Activated CD8-positive, alpha-beta T cell treated with anti-CD3 and anti-CD28 coated beads for 36 hours (primary cell): Measurements from ENCODE around the gene MTFR1L. TPM values are rescaled to one million over a fixed set of nuclear protein-coding genes. Genes with fewer than 3 reads are reported as not detected.
A peak's percentile ranks its signal among the peaks of the same experiment; 100 is the strongest.

ENCODE experiments used
- ATAC-seq: fragments of 200-7000 bp; cut with Tn5 transposase; one replicate; pipeline ENCODE4 v1.10.0; 2021; ENCODE audit warnings: mild to moderate bottlenecking, moderate library complexity
- CTCF ChIA-PET: fragments of 350-600 bp; sonication (Branson Sonifier 250); formaldehyde crosslinking; loops from one replicate; lab custom pipeline; 2021; ENCODE audit warnings: antibody characterized with exemption; lab: Charles Lee
- POLR2A ChIA-PET: fragments of 350-600 bp; sonication (Branson Sonifier 250); formaldehyde crosslinking; loops from one replicate; lab custom pipeline; 2021; ENCODE audit warnings: antibody characterized with exemption; lab: Charles Lee
- DNase-seq: peaks from one replicate; pipeline ENCODE4 v3.0.0-alpha.2; 2020
- H3K27ac Mint-ChIP-seq: one replicate; pipeline ENCODE4 v1.8.0; 2021; ENCODE audit warnings: mild to moderate bottlenecking, mixed read lengths
- H3K27me3 Mint-ChIP-seq: one replicate; pipeline ENCODE4 v1.8.0; 2021; ENCODE audit warnings: mixed read lengths
- H3K36me3 Mint-ChIP-seq: one replicate; pipeline ENCODE4 v1.8.0; 2021; ENCODE audit warnings: low read depth, mixed read lengths
- H3K4me1 Mint-ChIP-seq: one replicate; pipeline ENCODE4 v1.8.0; 2021; ENCODE audit warnings: low read depth, mixed read lengths
- H3K4me3 Mint-ChIP-seq: one replicate; pipeline ENCODE4 v1.8.0; 2021; ENCODE audit warnings: mild to moderate bottlenecking, moderate library complexity, mixed read lengths
- H3K9me3 Mint-ChIP-seq: one replicate; pipeline ENCODE4 v1.8.0; 2021; ENCODE audit warnings: mixed read lengths
- CTCF ChIP-seq: fragments of 200-600 bp; IDR thresholded peaks from one replicate; pipeline ENCODE4 v1.8.0; 2022; ENCODE audit warnings: antibody characterized with exemption, mild to moderate bottlenecking
- intact Hi-C: fragments of 100-400 bp; cut with micrococcal nuclease; formaldehyde crosslinking; loops from one replicate; pipeline ENCODE4 v1.10.0; 2022
- total RNA-seq, 2 experiments: library from RNA; stranded (reverse); gene quantifications; one replicate each; pipeline ENCODE4 v1.2.3, GENCODE V29; 2021

The MTFR1L gene
- total RNA-seq, 2 experiments from 2014 or later: 25.6 to 27.4 TPM

- ATAC-seq: no peak
- intact Hi-C loops: no loop called here
- TF ChIP-seq CTCF: no peak
- CTCF ChIA-PET: interaction anchor here (0.6 to 0.7 kb wide), 2 partner anchors 139 to 141 kb away, joined by 3 read pairs; partner anchors contain the start of gene PAFAH2
- H3K9me3 Mint-ChIP-seq: no peaks in the 10 kb centered on the region
- H3K27ac Mint-ChIP-seq: peak overlapping the region; percentile 86
- H3K36me3 Mint-ChIP-seq: peaks cover 12% of the 10 kb centered on the region
- no peaks in the 10 kb centered on the region for H3K27me3 Mint-ChIP-seq
- H3K4me1 Mint-ChIP-seq: peaks cover 19% of the 10 kb centered on the region
- no peak for DNase-seq
- POLR2A ChIA-PET: interaction anchor here (0.8 to 1.0 kb wide), 2 partner anchors 14 to 16 kb away, joined by 4 read pairs; no protein-coding TSS in a partner anchor
- peak overlapping the region; percentile 98 for H3K4me3 Mint-ChIP-seq
These were observed 38.7 kb downstream of the MTFR1L start for GRCh38 chr1:25858494-25858893.

- ATAC-seq: peak; percentile 98
- peak; percentile 95 for DNase-seq
- peaks cover 19% of the 10 kb centered on the region for H3K4me1 Mint-ChIP-seq
- H3K9me3 Mint-ChIP-seq: no peaks in the 10 kb centered on the region
- H3K27me3 Mint-ChIP-seq: no peaks in the 10 kb centered on the region
- peak within 1 kb of the TSS; percentile 87 for H3K27ac Mint-ChIP-seq
- POLR2A ChIA-PET: interaction anchor here (0.9 to 1.0 kb wide), 4 partner anchors 14 to 47 kb away, joined by 3 to 4 read pairs (median 3); partner anchors contain the start of gene STMN1
- intact Hi-C loops: no loop called here
- TF ChIP-seq CTCF: no peak
- peaks cover 12% of the 10 kb centered on the region for H3K36me3 Mint-ChIP-seq
- CTCF ChIA-PET: interaction anchor here (0.7 to 1.0 kb wide), 2 partner anchors 36 to 141 kb away, joined by 3 to 4 read pairs; no protein-coding TSS in a partner anchor
- peak within 1 kb of the TSS; percentile 98 for H3K4me3 Mint-ChIP-seq
These were observed 39.4 kb downstream of the MTFR1L start, which contains the start of gene AUNIP for GRCh38 chr1:25858906-25859789. Gene AUNIP, minus strand, starts transcription at chr1:25859457. Its CDS starts 100 bp downstream, at chr1:25859357.

- H3K27ac Mint-ChIP-seq: no peak overlapping the region
- intact Hi-C loops: no loop called here
These were observed 41.8 kb downstream of the MTFR1L start for GRCh38 chr1:25861316-25862286.

More at GRCh38 chr1:25861316-25862286, 41.8 kb downstream of the MTFR1L start:
- ChIA-PET POLR2A (interaction anchor here (1.0 to 1.3 kb wide), 2 partner anchors 10 to 14 kb away, joined by 3 to 6 read pairs; partner anchors contain the start of gene PAQR7), CTCF (no interaction called here)
- no peaks in the 10 kb centered on the region for H3K9me3 Mint-ChIP-seq
- H3K4me1 Mint-ChIP-seq: peaks cover 19% of the 10 kb centered on the region
- peak overlapping the region; percentile 0 for H3K4me3 Mint-ChIP-seq
- H3K27me3 Mint-ChIP-seq: no peaks in the 10 kb centered on the region
- H3K36me3 Mint-ChIP-seq: peaks cover 12% of the 10 kb centered on the region
- ATAC-seq (no peak), DNase-seq (no peak)
- no peak for TF ChIP-seq CTCF
